Measurements from ENCODE around the gene TUBGCP2. TPM values are rescaled to one million over a fixed set of nuclear protein-coding genes. Genes with fewer than 3 reads are reported as not detected.
A peak's percentile ranks its signal among the peaks of the same experiment; 100 is the strongest.

TUBGCP2 gene
- total RNA-seq, 1 donor from 2014 or later: 53.2 TPM

- Mint-ChIP-seq H3K9me3 (ENCODE audit: low read depth) (no peaks in the 10 kb centered on the region), H3K27ac (ENCODE audit: unreplicated experiment) (no peak overlapping the region), H3K4me3 (ENCODE audit: unreplicated experiment) (no peak overlapping the region), H3K4me1 (ENCODE audit: low read depth) (no peaks in the 10 kb centered on the region), H3K36me3 (ENCODE audit: low read depth) (no peaks in the 10 kb centered on the region), H3K27me3 (ENCODE audit: low read depth) (no peaks in the 10 kb centered on the region)
- DNase-seq (ENCODE audit: low spot score): no peak
- TF ChIP-seq, protein P1, sequence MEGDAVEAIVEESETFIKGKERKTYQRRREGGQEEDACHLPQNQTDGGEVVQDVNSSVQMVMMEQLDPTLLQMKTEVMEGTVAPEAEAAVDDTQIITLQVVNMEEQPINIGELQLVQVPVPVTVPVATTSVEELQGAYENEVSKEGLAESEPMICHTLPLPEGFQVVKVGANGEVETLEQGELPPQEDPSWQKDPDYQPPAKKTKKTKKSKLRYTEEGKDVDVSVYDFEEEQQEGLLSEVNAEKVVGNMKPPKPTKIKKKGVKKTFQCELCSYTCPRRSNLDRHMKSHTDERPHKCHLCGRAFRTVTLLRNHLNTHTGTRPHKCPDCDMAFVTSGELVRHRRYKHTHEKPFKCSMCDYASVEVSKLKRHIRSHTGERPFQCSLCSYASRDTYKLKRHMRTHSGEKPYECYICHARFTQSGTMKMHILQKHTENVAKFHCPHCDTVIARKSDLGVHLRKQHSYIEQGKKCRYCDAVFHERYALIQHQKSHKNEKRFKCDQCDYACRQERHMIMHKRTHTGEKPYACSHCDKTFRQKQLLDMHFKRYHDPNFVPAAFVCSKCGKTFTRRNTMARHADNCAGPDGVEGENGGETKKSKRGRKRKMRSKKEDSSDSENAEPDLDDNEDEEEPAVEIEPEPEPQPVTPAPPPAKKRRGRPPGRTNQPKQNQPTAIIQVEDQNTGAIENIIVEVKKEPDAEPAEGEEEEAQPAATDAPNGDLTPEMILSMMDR (IDR thresholded peaks at IDR 0.05): no peak
Measured at GRCh38 chr10:133355266-133355665, 46.6 kb upstream of the TUBGCP2 start.

GRCh38 chr10:133354672-133355240 lies 46.1 kb upstream of the TUBGCP2 start:
- TF ChIP-seq, protein P1 (IDR thresholded peaks at IDR 0.05): no peak
- Mint-ChIP-seq H3K9me3 (ENCODE audit: low read depth) (no peaks in the 10 kb centered on the region), H3K4me1 (ENCODE audit: low read depth) (no peaks in the 10 kb centered on the region), H3K4me3 (ENCODE audit: unreplicated experiment) (no peak overlapping the region), H3K27me3 (ENCODE audit: low read depth) (no peaks in the 10 kb centered on the region), H3K36me3 (ENCODE audit: low read depth) (no peaks in the 10 kb centered on the region), H3K27ac (ENCODE audit: unreplicated experiment) (no peak overlapping the region)
- DNase-seq (ENCODE audit: low spot score): no peak

GRCh38 chr10:133353988-133354605 lies 45.4 kb upstream of the TUBGCP2 start:
- H3K36me3 Mint-ChIP-seq (ENCODE audit: low read depth): no peaks in the 10 kb centered on the region
- peaks cover 2% of the 10 kb centered on the region for H3K27me3 Mint-ChIP-seq (ENCODE audit: low read depth)
- TF ChIP-seq, protein P1 (IDR thresholded peaks at IDR 0.05): no peak
- no peaks in the 10 kb centered on the region for H3K9me3 Mint-ChIP-seq (ENCODE audit: low read depth)
- no peak for DNase-seq (ENCODE audit: low spot score)
- H3K27ac Mint-ChIP-seq (ENCODE audit: unreplicated experiment): no peak overlapping the region
- H3K4me1 Mint-ChIP-seq (ENCODE audit: low read depth): no peaks in the 10 kb centered on the region
- no peak overlapping the region for H3K4me3 Mint-ChIP-seq (ENCODE audit: unreplicated experiment)

DNA sequence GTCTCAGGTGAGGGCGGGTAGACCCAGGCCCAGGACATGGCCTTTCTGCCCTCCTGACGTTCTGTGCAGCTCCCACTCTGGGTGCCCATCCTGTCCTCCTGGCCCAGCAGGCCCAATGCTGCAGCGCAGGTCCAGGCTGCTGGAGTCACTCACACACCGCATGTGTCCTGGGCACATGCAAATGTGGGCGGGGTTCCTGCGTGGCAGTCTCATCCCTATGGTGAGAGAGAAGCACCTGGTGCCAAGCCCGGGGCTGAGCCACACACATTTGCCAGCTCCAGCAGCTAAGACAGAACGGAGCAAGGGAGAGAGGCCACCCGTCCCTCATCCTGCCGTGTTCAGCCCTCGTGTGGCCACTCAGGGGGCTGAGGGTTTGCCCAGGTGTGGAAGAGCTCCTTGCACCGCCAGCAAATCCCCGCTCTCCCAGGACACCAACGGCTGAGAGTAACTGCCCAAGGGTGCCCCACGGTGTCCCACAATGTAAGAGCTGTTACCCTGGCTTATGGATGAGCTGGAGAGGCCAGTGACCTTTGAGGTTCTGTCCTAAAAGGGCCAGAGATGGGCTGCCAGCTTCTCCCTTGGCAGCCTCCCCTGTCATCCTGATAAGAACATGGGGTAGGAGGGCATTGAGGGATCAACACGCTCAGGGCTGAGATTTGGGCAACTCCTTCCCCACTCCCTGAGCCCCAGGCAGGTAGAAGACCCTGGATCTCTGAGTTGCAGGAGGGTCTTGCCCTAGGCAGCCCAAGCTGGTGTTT lies 44.7 kb upstream of the TUBGCP2 start:
- H3K36me3 Mint-ChIP-seq (ENCODE audit: low read depth): no peaks in the 10 kb centered on the region
- DNase-seq (ENCODE audit: low spot score): no peak
- H3K4me3 Mint-ChIP-seq (ENCODE audit: unreplicated experiment): no peak overlapping the region
- no peak overlapping the region for H3K27ac Mint-ChIP-seq (ENCODE audit: unreplicated experiment)
- TF ChIP-seq, protein P1 (IDR thresholded peaks at IDR 0.05): no peak
- H3K9me3 Mint-ChIP-seq (ENCODE audit: low read depth): no peaks in the 10 kb centered on the region
- peaks cover 4% of the 10 kb centered on the region for H3K27me3 Mint-ChIP-seq (ENCODE audit: low read depth)
- H3K4me1 Mint-ChIP-seq (ENCODE audit: low read depth): no peaks in the 10 kb centered on the region

DNA sequence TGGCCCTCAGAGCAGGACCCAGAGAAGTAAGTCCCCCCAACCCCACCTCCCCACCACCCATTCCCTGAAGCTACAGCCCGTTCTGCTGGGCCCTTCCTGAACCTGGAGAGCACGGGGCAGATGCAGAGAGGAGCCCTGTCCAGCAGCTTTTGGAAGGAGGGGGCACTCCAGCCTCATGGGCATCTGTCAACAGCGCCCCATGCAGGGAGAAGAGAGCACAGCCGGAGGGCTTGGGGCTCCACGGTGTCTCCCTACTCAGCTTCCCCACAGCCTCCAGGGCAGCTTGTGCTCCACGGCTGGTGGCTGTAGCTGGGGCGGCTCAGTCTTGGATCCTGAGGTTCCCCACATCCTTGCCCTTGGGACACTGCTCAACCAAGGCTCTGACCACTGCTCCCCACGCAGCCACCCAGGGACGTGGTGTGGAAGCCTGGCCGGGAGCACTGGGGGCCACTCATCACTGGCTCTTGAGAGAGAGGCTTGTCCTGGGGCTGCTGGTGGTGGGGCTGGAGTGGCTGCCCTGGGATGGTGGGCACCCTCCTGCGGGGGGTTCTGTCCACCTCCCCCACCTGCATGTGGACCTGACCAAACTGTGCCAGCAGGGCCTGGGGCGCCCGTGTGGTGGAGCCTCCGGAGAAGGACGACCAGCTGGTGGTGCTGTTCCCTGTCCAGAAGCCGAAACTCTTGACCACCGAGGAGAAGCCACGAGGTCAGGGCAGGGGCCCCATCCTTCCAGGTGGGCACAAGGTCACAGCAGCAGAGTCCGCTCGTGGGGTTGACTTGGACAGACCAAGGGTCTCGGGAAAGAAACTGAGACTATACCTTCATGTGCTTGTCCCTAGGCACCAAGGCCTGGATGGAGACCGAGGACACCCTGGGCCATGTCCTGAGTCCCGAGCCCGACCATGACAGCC lies 43.0 kb upstream of the TUBGCP2 start:
- TF ChIP-seq, protein P1 (IDR thresholded peaks at IDR 0.05): peak; percentile 8
- H3K9me3 Mint-ChIP-seq (ENCODE audit: low read depth): no peaks in the 10 kb centered on the region
- H3K27ac Mint-ChIP-seq (ENCODE audit: unreplicated experiment): no peak overlapping the region
- H3K36me3 Mint-ChIP-seq (ENCODE audit: low read depth): no peaks in the 10 kb centered on the region
- no peak overlapping the region for H3K4me3 Mint-ChIP-seq (ENCODE audit: unreplicated experiment)
- no peaks in the 10 kb centered on the region for H3K4me1 Mint-ChIP-seq (ENCODE audit: low read depth)
- H3K27me3 Mint-ChIP-seq (ENCODE audit: low read depth): peaks cover 4% of the 10 kb centered on the region
- no peak for DNase-seq (ENCODE audit: low spot score)

Measured in chondrocyte (in vitro differentiated cells).